Epithelial cell of proximal tubule (primary cell): ENCODE measurements around the gene ADNP. TPM values are rescaled to one million over a fixed set of nuclear protein-coding genes. Genes with fewer than 3 reads are reported as not detected.

Experiments used
- DNase-seq: peaks from one replicate; pipeline ENCODE4 v3.0.0-alpha.2; 2011; ENCODE audit warnings: low read depth
- H3K4me3 ChIP-seq: 2 replicates; pipeline ENCODE4 v1.5.1; 2011; ENCODE audit warnings: low read depth, mild to moderate bottlenecking, low read length
- CTCF ChIP-seq: conservative IDR thresholded peaks from 2 replicates; pipeline ENCODE4 v1.5.1; 2012; ENCODE audit warnings: low read depth, mild to moderate bottlenecking, low read length
- total RNA-seq: library from RNA; depleted of rRNA; stranded (reverse); fragments of >200 nt; gene quantifications from 2 replicates; pipeline ENCODE4 v1.2.3, GENCODE V29; 2015

Gene ADNP
- total RNA-seq, 1 donor from 2014 or later: 19.0 TPM

GRCh38 chr20:50866036-50866685, 65.1 kb downstream of the ADNP start:
- no peak for DNase-seq
- no peak overlapping the region for H3K4me3 ChIP-seq
- no peak for TF ChIP-seq CTCF

- no peak for TF ChIP-seq CTCF
- H3K4me3 ChIP-seq: no peak overlapping the region
- DNase-seq: no peak
These were observed 65.6 kb downstream of the ADNP start for GRCh38 chr20:50865591-50865990.

GRCh38 chr20:50865114-50865513, 66.1 kb downstream of the ADNP start:
- no peak for TF ChIP-seq CTCF

GRCh38 chr20:50862546-50862945, 68.7 kb downstream of the ADNP start:
- H3K4me3 ChIP-seq: no peak overlapping the region
- DNase-seq: no peak
- TF ChIP-seq CTCF: no peak

More at GRCh38 chr20:50865114-50865513, 66.1 kb downstream of the ADNP start:
- no peak overlapping the region for H3K4me3 ChIP-seq
- no peak for DNase-seq

GRCh38 chr20:50861012-50861411, 70.2 kb downstream of the ADNP start:
- TF ChIP-seq CTCF: no peak
- H3K4me3 ChIP-seq: no peak overlapping the region
- no peak for DNase-seq

- no peak for TF ChIP-seq CTCF
These were observed 72.1 kb downstream of the ADNP start for GRCh38 chr20:50859161-50859560.

GRCh38 chr20:50858525-50858924, 72.7 kb downstream of the ADNP start:
- no peak overlapping the region for H3K4me3 ChIP-seq
- DNase-seq: no peak
- no peak for TF ChIP-seq CTCF

More at GRCh38 chr20:50859161-50859560, 72.1 kb downstream of the ADNP start:
- DNase-seq: no peak
- H3K4me3 ChIP-seq: no peak overlapping the region
